Smooth muscle cell of the coronary artery (primary cell): ENCODE data around the gene C4BPB. TPM values are rescaled to one million over a fixed set of nuclear protein-coding genes. Genes with fewer than 3 reads are reported as not detected.

Experiments
- total RNA-seq: library from RNA; depleted of rRNA; stranded (reverse); fragments of >200 nt; gene quantifications from 2 replicates; pipeline ENCODE4 v1.2.3, GENCODE V29; 2014; ENCODE audit warnings: low replicate concordance

The C4BPB gene
- not detected in 2 replicates for total RNA-seq

DNA sequence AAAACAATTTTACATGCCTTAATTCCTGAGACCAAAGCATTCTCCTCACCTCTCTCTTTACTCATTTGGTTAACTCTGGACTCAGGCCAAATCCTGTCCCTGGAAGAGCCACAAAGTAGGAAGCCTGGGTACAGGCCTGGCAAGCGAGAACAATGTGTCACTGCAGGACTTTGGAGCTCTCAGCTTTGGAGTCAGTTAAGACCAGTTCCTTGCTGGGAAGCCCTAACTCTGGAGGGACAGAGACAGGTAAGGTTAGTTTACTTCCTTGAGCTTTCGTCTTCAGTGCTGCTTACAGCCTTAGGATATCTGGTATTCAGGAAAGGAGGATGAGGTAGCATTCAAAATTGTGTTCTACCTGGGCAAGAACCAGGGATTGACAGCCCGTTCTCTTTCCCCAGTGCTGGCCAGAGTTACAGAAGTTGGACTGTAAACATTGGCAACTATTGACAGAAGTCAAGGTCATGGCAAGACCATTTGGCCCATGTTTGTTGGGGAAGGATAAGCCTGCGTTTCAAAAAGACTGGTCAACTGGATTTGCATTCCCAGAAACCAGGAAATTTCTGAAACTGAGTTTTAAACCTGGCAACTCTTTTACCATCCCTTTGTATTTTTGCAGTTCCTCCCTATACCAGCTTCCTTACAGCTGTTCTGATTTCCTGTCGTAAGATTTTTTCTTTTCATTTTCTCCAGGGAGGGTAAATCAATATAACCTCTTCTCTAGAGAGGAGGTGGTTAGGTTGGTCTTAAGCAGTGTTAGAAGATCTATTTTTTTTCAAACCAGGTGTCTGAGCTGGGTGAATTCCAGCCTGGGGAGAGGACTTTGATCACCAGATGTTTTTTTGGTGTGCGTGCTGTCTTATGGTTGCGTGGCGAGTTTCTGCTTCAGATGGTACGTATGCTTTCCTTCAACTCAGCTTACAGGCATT is at the start of gene C4BPB:
Gene C4BPB (plus strand): TSS at position 160 of the 926 bp plus-strand sequence. CDS start 672 bp downstream, at position 832.

GRCh38 chr1:207051191-207051943 is 37.3 kb upstream of the C4BPB start, which contains the start of gene YOD1:
Gene YOD1, minus strand, starts transcription at chr1:207051208. Its CDS starts 178 bp downstream, at chr1:207051030.

GRCh38 chr1:207052911-207053769 is 35.5 kb upstream of the C4BPB start, which contains the start of gene PFKFB2:
Gene PFKFB2, plus strand, starts transcription at chr1:207053275. Its CDS starts 1,443 bp downstream, at chr1:207054718.

DNA sequence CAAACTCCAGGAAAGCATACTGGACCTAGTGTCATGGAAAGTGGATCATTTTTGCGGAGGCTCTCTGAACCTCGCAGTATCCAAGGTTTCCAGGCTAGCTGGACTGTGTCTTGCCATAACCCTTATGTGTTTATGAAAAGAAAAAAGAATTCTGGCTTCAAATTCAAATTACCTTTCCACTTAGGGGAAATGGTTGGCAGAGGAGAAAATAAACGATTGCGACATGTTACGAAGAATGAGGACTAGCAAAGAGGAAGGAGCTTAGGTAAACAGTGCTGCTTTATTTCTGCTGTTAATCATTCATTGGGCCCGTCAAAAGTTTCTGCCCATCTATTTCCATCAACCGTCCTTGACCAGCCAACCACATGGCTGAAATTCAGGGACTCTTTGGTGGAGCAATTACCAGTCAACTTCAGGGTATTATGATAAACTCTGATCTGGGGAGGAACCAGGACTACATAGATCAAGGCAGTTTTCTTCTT is 15.3 kb downstream of the C4BPB start, which contains the start of gene C4BPA:
Gene C4BPA (plus strand): TSS at position 342 of the 482 bp plus-strand sequence. CDS start 8,793 bp downstream, outside the sequence.

Other genes with a start within 250 kb of the C4BPB start
- not detected in 2 replicates for gene IL20, start 223.2 kb upstream of the C4BPB start, total RNA-seq
- not detected in 2 replicates for gene IL24, start 191.4 kb upstream of the C4BPB start, total RNA-seq
- gene FCMR, start 166.9 kb upstream of the C4BPB start, total RNA-seq, result not detected in 2 replicates
- gene PIGR, start 142.4 kb upstream of the C4BPB start, total RNA-seq, result not detected in 2 replicates
- not detected in 2 replicates for gene FCAMR, start 118.4 kb upstream of the C4BPB start, total RNA-seq
- gene C1orf116, start 56.1 kb upstream of the C4BPB start, total RNA-seq, result not detected in 2 replicates
- 3.4 and 5.9 TPM in 2 replicates for gene YOD1, start 37.7 kb upstream of the C4BPB start, total RNA-seq
- gene PFKFB2, start 35.6 kb upstream of the C4BPB start, total RNA-seq, result 5.6 and 5.7 TPM in 2 replicates
- not detected in 2 replicates for gene C4BPA, start 15.4 kb downstream of the C4BPB start, total RNA-seq
- gene CD55, start 232.8 kb downstream of the C4BPB start, total RNA-seq, result 15.1 and 16.5 TPM in 2 replicates